SU-DHL-6 (cell line): ENCODE data around the gene PITPNC1.

ENCODE experiments used
- H2AFZ ChIP-seq: fragments of 200-600 bp; sonication (generic); 2 replicates; pipeline ENCODE4 v1.6.1; 2014; ENCODE audit warnings: low read depth, mild to moderate bottlenecking, moderate library complexity, mixed read lengths, antibody characterized with exemption, low read length; ENCODE audit not compliant: severe bottlenecking
- H3F3A ChIP-seq: fragments of 200-600 bp; shearing (Covaris generic); 2 replicates; pipeline ENCODE4 v1.6.0; 2016; ENCODE audit warnings: antibody characterized with exemption, mild to moderate bottlenecking; ENCODE audit not compliant: insufficient read depth
- H3K27ac ChIP-seq: fragments of 200-600 bp; sonication (generic); 2 replicates; pipeline ENCODE4 v1.5.1; 2016; ENCODE audit warnings: low read depth, mild to moderate bottlenecking, low read length, moderate library complexity, mixed read lengths
- H3K27me3 ChIP-seq: fragments of 200-600 bp; sonication (generic), shearing (Covaris generic); 2 replicates; pipeline ENCODE4 v1.6.0; 2014; ENCODE audit warnings: mild to moderate bottlenecking, low read length
- H3K36me3 ChIP-seq: fragments of 200-600 bp; sonication (generic); 2 replicates; pipeline ENCODE4 v1.6.1; 2014; ENCODE audit warnings: mild to moderate bottlenecking, low read length, mixed read lengths
- H3K4me2 ChIP-seq: fragments of 300-600, 200-600 bp; shearing (Covaris generic), sonication (generic); 2 replicates; pipeline ENCODE4 v1.6.0; 2014; ENCODE audit warnings: low read length, low read depth, mild to moderate bottlenecking; ENCODE audit not compliant: poor library complexity, severe bottlenecking
- H3K4me3 ChIP-seq: fragments of 200-600 bp; sonication (generic); 2 replicates; pipeline ENCODE4 v1.5.1; 2014; ENCODE audit warnings: antibody characterized with exemption, low read length, mild to moderate bottlenecking, mixed read lengths; ENCODE audit not compliant: insufficient read depth, poor library complexity, severe bottlenecking
- H3K79me2 ChIP-seq: fragments of 200-600 bp; sonication (generic); 2 replicates; pipeline ENCODE4 v1.6.1; 2014; ENCODE audit warnings: mild to moderate bottlenecking, low read length, moderate library complexity; ENCODE audit not compliant: insufficient read depth
- H3K9ac ChIP-seq: fragments of 200-600 bp; sonication (generic); 2 replicates; pipeline ENCODE4 v1.7.0; 2014; ENCODE audit warnings: mild to moderate bottlenecking, low read length
- H3K9me2 ChIP-seq: fragments of 200-600 bp; sonication (generic); replicated peaks from 2 replicates; pipeline ENCODE4 v1.6.1; 2014; ENCODE audit warnings: low read length; ENCODE audit not compliant: insufficient read depth
- H3K9me3 ChIP-seq: fragments of 200-600 bp; sonication (generic); 2 replicates; pipeline ENCODE4 v1.6.1; 2014; ENCODE audit warnings: low read length, mixed read lengths; ENCODE audit not compliant: insufficient read depth
- H4K20me1 ChIP-seq: fragments of 200-600 bp; sonication (generic); 2 replicates; pipeline ENCODE4 v1.6.1; 2014; ENCODE audit warnings: low read depth, mild to moderate bottlenecking, antibody characterized with exemption, low read length, moderate library complexity, mixed read lengths
- CTCF ChIP-seq: fragments of 200-600 bp; sonication (generic); IDR thresholded peaks from one replicate; pipeline ENCODE4 v1.5.1; 2017; ENCODE audit warnings: antibody characterized with exemption, mild to moderate bottlenecking, low read length, moderate library complexity; ENCODE audit not compliant: insufficient read depth, poor library complexity, severe bottlenecking
- EZH2phosphoT487 ChIP-seq: fragments of 200-600 bp; sonication (generic), shearing (Covaris generic); conservative IDR thresholded peaks from 2 replicates; pipeline ENCODE4 v1.6.1; 2018; ENCODE audit warnings: mild to moderate bottlenecking, antibody characterized with exemption, low read length, moderate library complexity, mixed read lengths

PITPNC1 gene

GRCh38 chr17:67582673-67583081 is 205.6 kb downstream of the PITPNC1 start:
- Histone ChIP-seq H3F3A (no peaks in the 10 kb centered on the region), H3K27ac (no peak overlapping the region), H3K9ac (no peak overlapping the region), H2AFZ (no peak overlapping the region), H3K79me2 (no peaks in the 10 kb centered on the region), H3K9me2 (no peaks in the 10 kb centered on the region), H3K4me2 (no peak overlapping the region), H4K20me1 (no peaks in the 10 kb centered on the region), H3K4me3 (no peak overlapping the region), H3K36me3 (no peaks in the 10 kb centered on the region), H3K9me3 (no peaks in the 10 kb centered on the region), H3K27me3 (no peaks in the 10 kb centered on the region)
- TF ChIP-seq EZH2phosphoT487 = no peak
- TF ChIP-seq CTCF = no peak

GRCh38 chr17:67585077-67585602 is 208.1 kb downstream of the PITPNC1 start:
- no peaks in the 10 kb centered on the region for H4K20me1 ChIP-seq
- no peaks in the 10 kb centered on the region for H3K9me3 ChIP-seq
- no peak overlapping the region for H3K4me3 ChIP-seq
- TF ChIP-seq CTCF (no peak), EZH2phosphoT487 (no peak)
- no peak overlapping the region for H3K4me2 ChIP-seq
- no peak overlapping the region for H2AFZ ChIP-seq
- H3K9ac ChIP-seq = no peak overlapping the region
- no peaks in the 10 kb centered on the region for H3K27me3 ChIP-seq
- no peak overlapping the region for H3K27ac ChIP-seq
- H3K9me2 ChIP-seq = no peaks in the 10 kb centered on the region
- no peaks in the 10 kb centered on the region for H3K79me2 ChIP-seq
- no peaks in the 10 kb centered on the region for H3F3A ChIP-seq
- H3K36me3 ChIP-seq = no peaks in the 10 kb centered on the region

GRCh38 chr17:67588326-67588725 is 211.2 kb downstream of the PITPNC1 start:
- H3F3A ChIP-seq = no peaks in the 10 kb centered on the region
- H3K27me3 ChIP-seq = no peaks in the 10 kb centered on the region
- no peaks in the 10 kb centered on the region for H4K20me1 ChIP-seq
- H3K4me3 ChIP-seq = no peak overlapping the region
- TF ChIP-seq CTCF (no peak), EZH2phosphoT487 (no peak)
- no peak overlapping the region for H3K9ac ChIP-seq
- no peak overlapping the region for H3K27ac ChIP-seq
- H3K9me3 ChIP-seq = no peaks in the 10 kb centered on the region
- H3K9me2 ChIP-seq = no peaks in the 10 kb centered on the region
- H3K79me2 ChIP-seq = no peaks in the 10 kb centered on the region
- H3K36me3 ChIP-seq = no peaks in the 10 kb centered on the region
- H2AFZ ChIP-seq = no peak overlapping the region
- H3K4me2 ChIP-seq = no peak overlapping the region
